HFF-Myc (cell line): ENCODE data around the gene LILRA2.
"Not testable (repeated sequence)": the region's sequence is repeated elsewhere in the genome, so short reads cannot be mapped to it uniquely, and the experiment has no call there.

Experiments used
- DNase-seq: peaks from one replicate; pipeline ENCODE4 v3.0.0-alpha.2; 2011; ENCODE audit warnings: low read depth; ENCODE audit errors: extremely low read depth
- H3K4me3 ChIP-seq: replicated peaks from 2 replicates; pipeline ENCODE4 v1.5.1; 2011; ENCODE audit warnings: low read depth, mild to moderate bottlenecking, control low read depth, low read length
- TF ChIP-seq, protein P1 (sequence below): IDR thresholded peaks from 2 replicates; pipeline ENCODE4 v1.5.1; 2012; ENCODE audit warnings: mild to moderate bottlenecking, low read depth, low read length, control low read depth; ENCODE audit errors: missing control alignments

The LILRA2 gene

GRCh38 chr19:54633401-54633800, 59.8 kb downstream of the LILRA2 start:
- DNase-seq: no peak
- TF ChIP-seq, protein P1, sequence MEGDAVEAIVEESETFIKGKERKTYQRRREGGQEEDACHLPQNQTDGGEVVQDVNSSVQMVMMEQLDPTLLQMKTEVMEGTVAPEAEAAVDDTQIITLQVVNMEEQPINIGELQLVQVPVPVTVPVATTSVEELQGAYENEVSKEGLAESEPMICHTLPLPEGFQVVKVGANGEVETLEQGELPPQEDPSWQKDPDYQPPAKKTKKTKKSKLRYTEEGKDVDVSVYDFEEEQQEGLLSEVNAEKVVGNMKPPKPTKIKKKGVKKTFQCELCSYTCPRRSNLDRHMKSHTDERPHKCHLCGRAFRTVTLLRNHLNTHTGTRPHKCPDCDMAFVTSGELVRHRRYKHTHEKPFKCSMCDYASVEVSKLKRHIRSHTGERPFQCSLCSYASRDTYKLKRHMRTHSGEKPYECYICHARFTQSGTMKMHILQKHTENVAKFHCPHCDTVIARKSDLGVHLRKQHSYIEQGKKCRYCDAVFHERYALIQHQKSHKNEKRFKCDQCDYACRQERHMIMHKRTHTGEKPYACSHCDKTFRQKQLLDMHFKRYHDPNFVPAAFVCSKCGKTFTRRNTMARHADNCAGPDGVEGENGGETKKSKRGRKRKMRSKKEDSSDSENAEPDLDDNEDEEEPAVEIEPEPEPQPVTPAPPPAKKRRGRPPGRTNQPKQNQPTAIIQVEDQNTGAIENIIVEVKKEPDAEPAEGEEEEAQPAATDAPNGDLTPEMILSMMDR: no peak

DNA sequence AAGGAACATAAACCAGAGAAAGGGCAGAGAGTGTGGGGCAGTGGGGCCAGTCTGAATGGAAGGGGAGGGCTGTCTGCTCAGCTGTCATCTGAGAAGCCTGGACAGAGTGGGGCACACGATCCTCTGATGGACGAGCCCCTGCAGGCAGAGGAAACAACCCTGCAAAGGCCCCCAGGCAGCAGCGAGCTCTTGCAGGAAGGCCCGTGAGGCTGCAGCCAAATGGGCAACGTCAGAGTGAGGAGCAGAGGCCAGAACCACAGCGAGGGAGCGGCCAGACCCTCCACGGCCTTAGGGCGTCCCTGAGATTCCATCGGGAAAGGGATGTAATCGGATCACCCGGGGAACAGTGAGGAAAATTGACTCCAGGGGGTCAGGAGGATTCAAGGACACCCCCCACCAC, 62.5 kb downstream of the LILRA2 start:
- DNase-seq, H3K4me3 ChIP-seq: not testable (repeated sequence)

More at GRCh38 chr19:54633401-54633800, 59.8 kb downstream of the LILRA2 start:
- H3K4me3 ChIP-seq: no peak overlapping the region

- no peak overlapping the region for H3K4me3 ChIP-seq
- DNase-seq: no peak
- TF ChIP-seq, protein P1: no peak
Measured at GRCh38 chr19:54638683-54639082, 65.1 kb downstream of the LILRA2 start.
